HCT116 (cell line): Measurements from ENCODE around the gene RPL35A. TPM values are rescaled to one million over a fixed set of nuclear protein-coding genes. Genes with fewer than 3 reads are reported as not detected.
"Not testable (repeated sequence)": the region's sequence is repeated elsewhere in the genome, so short reads cannot be mapped to it uniquely, and the experiment has no call there.

Experiments used
- ATAC-seq: fragments of 200-7000 bp; cut with Tn5 transposase; 2 replicates; pipeline ENCODE4 v1.9.1; 2020; ENCODE audit warnings: mild to moderate bottlenecking, moderate library complexity
- BruUV-seq: library from RNA; stranded (reverse); fragments of 400-500 nt; replicated peaks from 2 replicates; lab custom pipeline; 2021; lab: Mats Ljungman, UMichigan
- CTCF ChIA-PET: fragments of 300-600 bp; sonication (Branson Sonifier 250); formaldehyde crosslinking; loops from one replicate; lab custom pipeline; 2021; ENCODE audit warnings: antibody characterized with exemption; lab: Charles Lee
- POLR2A ChIA-PET: fragments of 300-600, 350-600 bp; sonication (Branson Sonifier 250); formaldehyde crosslinking; loops from one replicate; lab custom pipeline; 2021; ENCODE audit warnings: antibody characterized with exemption; lab: Charles Lee
- RAD21 ChIA-PET, 2 experiments: fragments of 300-600 bp; sonication (Branson Sonifier 250); formaldehyde crosslinking; loops; one replicate each; lab custom pipeline; 2023; ENCODE audit warnings: low total read pairs in 2 of 2; ENCODE audit not compliant: uncharacterized antibody in 2 of 2, unreplicated experiment in 2 of 2, low non-redundant PET in 1 of 2; lab: Charles Lee
- DNase-seq: peaks from one replicate; pipeline ENCODE4 v3.0.0-alpha.2; 2010; ENCODE audit warnings: low read depth, low spot score
- H2AFZ ChIP-seq: fragments of 200-600 bp; shearing (Covaris generic), sonication (generic); 2 replicates; pipeline ENCODE4 v1.6.1; 2017; ENCODE audit warnings: low read depth, mixed run types, mixed read lengths, antibody characterized with exemption, low read length; ENCODE audit not compliant: poor library complexity, severe bottlenecking
- H3K27ac ChIP-seq: 2 replicates; pipeline ENCODE4 v1.5.1; 2012; ENCODE audit warnings: low read depth, low read length
- H3K27me3 ChIP-seq: fragments of 200-600 bp; sonication (generic); 2 replicates; pipeline ENCODE4 v1.6.1; 2016; ENCODE audit warnings: mixed run types, low read length, mixed read lengths; ENCODE audit not compliant: insufficient read depth
- H3K36me3 ChIP-seq, 2 experiments: fragments of 200-500 bp in 1 of 2; fragments of 200-600 bp in 1 of 2; sonication (Bioruptor generic) in 1 of 2; sonication (generic) in 1 of 2; 2 replicates each; pipeline versions ENCODE4 v1.5.1 to v1.6.1; 2014 to 2016; ENCODE audit warnings: low read length in 2 of 2, inconsistent platforms in 1 of 2, mixed read lengths in 1 of 2, mixed run types in 1 of 2; ENCODE audit not compliant: insufficient read depth in 2 of 2, control insufficient read depth in 1 of 2
- H3K4me1 ChIP-seq, 2 experiments: fragments of 200-600 bp in 1 of 2; sonication (generic) in 1 of 2; 2 replicates each; pipeline versions ENCODE4 v1.5.1 to v1.6.1; 2012 to 2017; ENCODE audit warnings: low read length in 2 of 2, inconsistent platforms in 1 of 2, mild to moderate bottlenecking in 1 of 2, mixed read lengths in 1 of 2, mixed run types in 1 of 2, moderate library complexity in 1 of 2; ENCODE audit not compliant: insufficient read depth in 2 of 2, control insufficient read depth in 1 of 2
- H3K4me2 ChIP-seq: fragments of 200-600 bp; sonication (generic); 2 replicates; pipeline ENCODE4 v1.6.1; 2017; ENCODE audit warnings: mixed run types, low read length, mixed read lengths
- H3K4me3 ChIP-seq, 2 experiments: fragments of 200-600 bp in 1 of 2; sonication (generic) in 1 of 2; replicated peaks in 1 of 2; 2 replicates each; pipeline ENCODE4 v1.5.1; 2011 to 2016; ENCODE audit warnings: low read length in 2 of 2, control low read depth in 1 of 2, low read depth in 1 of 2, mild to moderate bottlenecking in 1 of 2, mixed read lengths in 1 of 2, mixed run types in 1 of 2
- H3K79me2 ChIP-seq: fragments of 200-600 bp; sonication (generic); 2 replicates; pipeline ENCODE4 v1.6.1; 2017; ENCODE audit warnings: mild to moderate bottlenecking, mixed run types, low read length, moderate library complexity, mixed read lengths; ENCODE audit not compliant: insufficient read depth
- H3K9ac ChIP-seq: fragments of 200-600 bp; sonication (generic); 2 replicates; pipeline ENCODE4 v1.6.1; 2016; ENCODE audit warnings: low read length, mixed read lengths
- H3K9me2 ChIP-seq: fragments of 200-600 bp; sonication (generic), shearing (Covaris generic); 2 replicates; pipeline ENCODE4 v1.6.1; 2017; ENCODE audit warnings: mixed run types, mild to moderate bottlenecking, moderate library complexity; ENCODE audit not compliant: insufficient read depth
- H3K9me3 ChIP-seq, 2 experiments: fragments of 200-500 bp in 1 of 2; fragments of 200-600 bp in 1 of 2; sonication (Bioruptor generic) in 1 of 2; sonication (generic) in 1 of 2; 2 replicates each; pipeline ENCODE4 v1.6.1; 2014 to 2017; ENCODE audit warnings: low read length in 2 of 2, mixed read lengths in 2 of 2, inconsistent platforms in 1 of 2, low read depth in 1 of 2, mild to moderate bottlenecking in 1 of 2, mixed run types in 1 of 2, moderate library complexity in 1 of 2; ENCODE audit not compliant: control insufficient read depth in 1 of 2, insufficient read depth in 1 of 2
- H4K20me1 ChIP-seq: fragments of 200-600 bp; sonication (generic), shearing (Covaris generic); 2 replicates; pipeline ENCODE4 v1.6.1; 2017; ENCODE audit warnings: mixed run types, mild to moderate bottlenecking, moderate library complexity; ENCODE audit not compliant: insufficient read depth
- ATF3 ChIP-seq: IDR thresholded peaks from 2 replicates; pipeline ENCODE4 v1.6.1; 2012
- CEBPB ChIP-seq: IDR thresholded peaks from 2 replicates; pipeline ENCODE4 v1.6.1; 2012; ENCODE audit warnings: low read depth
- EGR1 ChIP-seq: IDR thresholded peaks from 2 replicates; pipeline ENCODE4 v1.6.1; 2012; ENCODE audit warnings: low read depth
- ELF1 ChIP-seq: IDR thresholded peaks from 2 replicates; pipeline ENCODE4 v1.6.1; 2012; ENCODE audit warnings: low read depth, borderline replicate concordance
- EZH2 ChIP-seq: fragments of 200-600 bp; sonication (generic); IDR thresholded peaks from 2 replicates; pipeline ENCODE4 v1.6.1; 2017; ENCODE audit warnings: antibody characterized with exemption, mixed run types
- FOSL1 ChIP-seq: IDR thresholded peaks from 2 replicates; pipeline ENCODE4 v1.6.1; 2012; ENCODE audit warnings: low read depth
- POLR2A ChIP-seq: IDR thresholded peaks from 2 replicates; pipeline ENCODE4 v1.7.0; 2011; ENCODE audit warnings: borderline replicate concordance; ENCODE audit not compliant: insufficient read depth, insufficient read length; ENCODE audit errors: extremely low read depth
- POLR2AphosphoS5 ChIP-seq: IDR thresholded peaks from 2 replicates; pipeline ENCODE4 v1.6.1; 2011; ENCODE audit warnings: mild to moderate bottlenecking, low read depth, low read length, moderate library complexity
- SIN3A ChIP-seq: IDR thresholded peaks from 2 replicates; pipeline ENCODE4 v1.6.1; 2012; ENCODE audit warnings: low read depth
- SP1 ChIP-seq: IDR thresholded peaks from 2 replicates; pipeline ENCODE4 v1.6.1; 2012; ENCODE audit warnings: low read depth
- YY1 ChIP-seq: IDR thresholded peaks from 2 replicates; pipeline ENCODE4 v1.6.1; 2011; ENCODE audit warnings: low read length, low read depth, moderate library complexity, mild to moderate bottlenecking; ENCODE audit not compliant: insufficient replicate concordance; ENCODE audit errors: extremely low read depth
- intact Hi-C: fragments of 100-400 bp; cut with micrococcal nuclease; formaldehyde crosslinking; loops from 2 replicates; pipeline ENCODE4 v1.10.0; 2022
- total RNA-seq: library from RNA; stranded (reverse); gene quantifications from one replicate; pipeline ENCODE4 v1.2.1, GENCODE V29; 2021; ENCODE audit not compliant: unreplicated experiment
- TF ChIP-seq, protein P1 (sequence below): IDR thresholded peaks from 2 replicates; pipeline ENCODE4 v1.6.1; 2012
- TF ChIP-seq, protein P2 (sequence below), 3 experiments: fragments of 200-600 bp in 1 of 3; sonication (generic) in 1 of 3; IDR thresholded peaks in 2 of 3; conservative IDR thresholded peaks in 1 of 3; 2 replicates each; pipeline ENCODE4 v1.5.1; 2012 to 2017; ENCODE audit warnings: low read depth in 2 of 3, low read length in 2 of 3, antibody characterized with exemption in 1 of 3, borderline replicate concordance in 1 of 3, control low read depth in 1 of 3, mild to moderate bottlenecking in 1 of 3, mixed read lengths in 1 of 3, mixed run types in 1 of 3, moderate library complexity in 1 of 3; ENCODE audit not compliant: insufficient read depth in 1 of 3
- TF ChIP-seq, protein P3 (sequence below): IDR thresholded peaks from 2 replicates; pipeline ENCODE4 v1.6.1; 2011; ENCODE audit warnings: mild to moderate bottlenecking, low read length, moderate library complexity; ENCODE audit not compliant: insufficient replicate concordance; ENCODE audit errors: extremely low read depth

The RPL35A gene
- total RNA-seq, 1 experiment from 2014 or later, result 1,465 TPM

GRCh38 chr3:197913641-197914380 is 36.2 kb upstream of the RPL35A start:
- Histone ChIP-seq H3K4me3 (no peak overlapping the region), H3K9me3 (no peaks in the 10 kb centered on the region), H3K4me1 (no peaks in the 10 kb centered on the region), H3K27ac (no peak overlapping the region), H4K20me1 (no peaks in the 10 kb centered on the region), H3K79me2 (no peaks in the 10 kb centered on the region), H3K27me3 (no peaks in the 10 kb centered on the region), H3K36me3 (no peaks in the 10 kb centered on the region), H3K9me2 (no peaks in the 10 kb centered on the region), H2AFZ (no peak overlapping the region), H3K4me2 (no peak overlapping the region), H3K9ac (no peak overlapping the region)
- TF ChIP-seq ATF3, result no peak
- TF ChIP-seq SIN3A, result no peak
- TF ChIP-seq, protein P1, sequence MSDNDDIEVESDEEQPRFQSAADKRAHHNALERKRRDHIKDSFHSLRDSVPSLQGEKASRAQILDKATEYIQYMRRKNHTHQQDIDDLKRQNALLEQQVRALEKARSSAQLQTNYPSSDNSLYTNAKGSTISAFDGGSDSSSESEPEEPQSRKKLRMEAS, result no peak
- TF ChIP-seq YY1, result no peak
- no peak for TF ChIP-seq CEBPB
- TF ChIP-seq FOSL1, result no peak
- TF ChIP-seq, protein P2, sequence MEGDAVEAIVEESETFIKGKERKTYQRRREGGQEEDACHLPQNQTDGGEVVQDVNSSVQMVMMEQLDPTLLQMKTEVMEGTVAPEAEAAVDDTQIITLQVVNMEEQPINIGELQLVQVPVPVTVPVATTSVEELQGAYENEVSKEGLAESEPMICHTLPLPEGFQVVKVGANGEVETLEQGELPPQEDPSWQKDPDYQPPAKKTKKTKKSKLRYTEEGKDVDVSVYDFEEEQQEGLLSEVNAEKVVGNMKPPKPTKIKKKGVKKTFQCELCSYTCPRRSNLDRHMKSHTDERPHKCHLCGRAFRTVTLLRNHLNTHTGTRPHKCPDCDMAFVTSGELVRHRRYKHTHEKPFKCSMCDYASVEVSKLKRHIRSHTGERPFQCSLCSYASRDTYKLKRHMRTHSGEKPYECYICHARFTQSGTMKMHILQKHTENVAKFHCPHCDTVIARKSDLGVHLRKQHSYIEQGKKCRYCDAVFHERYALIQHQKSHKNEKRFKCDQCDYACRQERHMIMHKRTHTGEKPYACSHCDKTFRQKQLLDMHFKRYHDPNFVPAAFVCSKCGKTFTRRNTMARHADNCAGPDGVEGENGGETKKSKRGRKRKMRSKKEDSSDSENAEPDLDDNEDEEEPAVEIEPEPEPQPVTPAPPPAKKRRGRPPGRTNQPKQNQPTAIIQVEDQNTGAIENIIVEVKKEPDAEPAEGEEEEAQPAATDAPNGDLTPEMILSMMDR (IDR thresholded peaks at IDR 0.05 in 2 of 3, conservative IDR thresholded peaks at IDR 0.05 in 1 of 3; ENCODE audit: borderline replicate concordance in 1 of 3, insufficient read depth in 1 of 3, low read depth in 2 of 3, low read length in 2 of 3), result no peak
- no peak for TF ChIP-seq POLR2A
- TF ChIP-seq ELF1, result no peak
- no peak for TF ChIP-seq EZH2
- no peak for TF ChIP-seq POLR2AphosphoS5
- TF ChIP-seq SP1, result no peak
- TF ChIP-seq, protein P3, sequence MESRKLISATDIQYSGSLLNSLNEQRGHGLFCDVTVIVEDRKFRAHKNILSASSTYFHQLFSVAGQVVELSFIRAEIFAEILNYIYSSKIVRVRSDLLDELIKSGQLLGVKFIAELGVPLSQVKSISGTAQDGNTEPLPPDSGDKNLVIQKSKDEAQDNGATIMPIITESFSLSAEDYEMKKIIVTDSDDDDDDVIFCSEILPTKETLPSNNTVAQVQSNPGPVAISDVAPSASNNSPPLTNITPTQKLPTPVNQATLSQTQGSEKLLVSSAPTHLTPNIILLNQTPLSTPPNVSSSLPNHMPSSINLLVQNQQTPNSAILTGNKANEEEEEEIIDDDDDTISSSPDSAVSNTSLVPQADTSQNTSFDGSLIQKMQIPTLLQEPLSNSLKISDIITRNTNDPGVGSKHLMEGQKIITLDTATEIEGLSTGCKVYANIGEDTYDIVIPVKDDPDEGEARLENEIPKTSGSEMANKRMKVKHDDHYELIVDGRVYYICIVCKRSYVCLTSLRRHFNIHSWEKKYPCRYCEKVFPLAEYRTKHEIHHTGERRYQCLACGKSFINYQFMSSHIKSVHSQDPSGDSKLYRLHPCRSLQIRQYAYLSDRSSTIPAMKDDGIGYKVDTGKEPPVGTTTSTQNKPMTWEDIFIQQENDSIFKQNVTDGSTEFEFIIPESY, result no peak
- no peak for TF ChIP-seq EGR1
- BruUV-seq, result no TSS peak
- ChIA-PET POLR2A (no interaction called here), RAD21 (no interaction called here), CTCF (no interaction called here)
- DNase-seq (no peak), ATAC-seq (no peak)
- intact Hi-C loops, result no loop called here

- H3K36me3 ChIP-seq, RAD21 ChIA-PET, CTCF ChIA-PET, H4K20me1 ChIP-seq, DNase-seq, H3K4me1 ChIP-seq, BruUV-seq, POLR2A ChIA-PET, H3K4me3 ChIP-seq, H2AFZ ChIP-seq, intact Hi-C loops, H3K27ac ChIP-seq, H3K27me3 ChIP-seq, H3K4me2 ChIP-seq, ATAC-seq, H3K79me2 ChIP-seq, H3K9ac ChIP-seq, H3K9me3 ChIP-seq, H3K9me2 ChIP-seq: not testable (repeated sequence)
Observed at GRCh38 chr3:197921429-197922275, 28.3 kb upstream of the RPL35A start.
